ENCODE data around the gene PCGF1. TPM values are rescaled to one million over a fixed set of nuclear protein-coding genes. Genes with fewer than 3 reads are reported as not detected.

PCGF1 gene
- total and polyA plus RNA-seq, 2 of the 13 experiments (the other 11 are each of a cell fraction or from before 2014, with no cell fraction given): 20.4 to 22.6 TPM

- TF ChIP-seq PATZ1 (CRISPR knock-in tag; IDR thresholded peaks at IDR 0.05): peak; percentile 66
- TF ChIP-seq BHLHE40 (IDR thresholded peaks at IDR 0.05; ENCODE audit: low read length): no peak
- TF ChIP-seq ZSCAN22 (CRISPR knock-in tag; IDR thresholded peaks at IDR 0.05): no peak
- 0 out of 2 replicates have a peak, but pooled peaks have one; percentile 79 for TF ChIP-seq ZNF235 (CRISPR knock-in tag; IDR thresholded peaks at IDR 0.05; ENCODE audit: borderline replicate concordance)
- TF ChIP-seq NKX3-1 (CRISPR knock-in tag; IDR thresholded peaks at IDR 0.05): no peak
- no peak for TF ChIP-seq ZNF264 (CRISPR knock-in tag; IDR thresholded peaks at IDR 0.05)
- no peak for TF ChIP-seq FOSL2 (CRISPR knock-in tag; IDR thresholded peaks at IDR 0.05)
- no peak for TF ChIP-seq SOX6 (IDR thresholded peaks at IDR 0.05)
- peak; percentile 20; the same call in 1 of the 2 replicates for TF ChIP-seq SOX6 (CRISPR knock-in tag; IDR thresholded peaks at IDR 0.05)
- TF ChIP-seq MAFK (conservative IDR thresholded peaks at IDR 0.05 in 1 of 2, IDR thresholded peaks at IDR 0.05 in 1 of 2; ENCODE audit: low read length in 2 of 2): peak; percentile 99
- no peak for TF ChIP-seq ZNF18 (CRISPR knock-in tag; IDR thresholded peaks at IDR 0.05; ENCODE audit: insufficient replicate concordance)
- peak; percentile 75; the same call in 1 of the 2 replicates for TF ChIP-seq ZNF776 (CRISPR knock-in tag; IDR thresholded peaks at IDR 0.05)
- no peak for TF ChIP-seq ZNF772 (CRISPR knock-in tag; IDR thresholded peaks at IDR 0.05)
- no peak for TF ChIP-seq NCOR1 (IDR thresholded peaks at IDR 0.05; ENCODE audit: borderline replicate concordance, low read length)
- TF ChIP-seq ZNF280B (CRISPR knock-in tag; IDR thresholded peaks at IDR 0.05; ENCODE audit: borderline replicate concordance): no peak
- TF ChIP-seq ZBTB2 (CRISPR knock-in tag; IDR thresholded peaks at IDR 0.05; ENCODE audit: low read depth): peak; percentile 69
- no peak for TF ChIP-seq KMT2B (CRISPR knock-in tag; IDR thresholded peaks at IDR 0.05)
- TF ChIP-seq ZNF563 (CRISPR knock-in tag; IDR thresholded peaks at IDR 0.05): 0 out of 2 replicates have a peak, but pooled peaks have one; percentile 35
- no peak for TF ChIP-seq MEIS1 (CRISPR knock-in tag; IDR thresholded peaks at IDR 0.05; ENCODE audit: borderline replicate concordance)
- 0 out of 2 replicates have a peak, but pooled peaks have one; percentile 19 for TF ChIP-seq SALL1 (CRISPR knock-in tag; IDR thresholded peaks at IDR 0.05)
Measured at GRCh38 chr2:74553892-74554819, 46.7 kb upstream of the PCGF1 start, which contains the start of the genes DOK1 and LOXL3 (continued).
